Tibial artery (tissue), 4 donors: ENCODE measurements around the gene ARHGAP15.
A peak's percentile ranks its signal among the peaks of the same experiment; 100 is the strongest.

Experiments used
- DNase-seq, 2 donors: peaks; one replicate each; pipeline ENCODE4 v3.0.0-alpha.2; 2019
- H3K27ac ChIP-seq, 2 donors: fragments of 200-600 bp; sonication (generic) in 1 of 2; 1 replicate in 1 of 2; 2 replicates in 1 of 2; pipeline ENCODE4 v1.5.1; 2018 to 2019; ENCODE audit warnings: mild to moderate bottlenecking in 1 of 2
- H3K27me3 ChIP-seq, 2 donors: fragments of 200-600 bp; sonication (generic) in 1 of 2; one replicate each; pipeline versions ENCODE4 v1.5.1 to v1.6.0; 2016 to 2019
- H3K36me3 ChIP-seq, 3 donors: fragments of 200-600 bp; sonication (generic) in 2 of 3; one replicate each; pipeline ENCODE4 v1.5.1; 2016 to 2019; ENCODE audit warnings: mild to moderate bottlenecking in 2 of 3
- H3K4me1 ChIP-seq, 4 donors: fragments of 200-600 bp; sonication (generic) in 2 of 4; 1 replicate in 3 of 4; 2 replicates in 1 of 4; pipeline ENCODE4 v1.5.1; 2016 to 2019
- H3K4me3 ChIP-seq, 2 donors: fragments of 200-600 bp; sonication (generic) in 1 of 2; 1 replicate in 1 of 2; 2 replicates in 1 of 2; pipeline ENCODE4 v1.5.1; 2018 to 2019; ENCODE audit warnings: mild to moderate bottlenecking in 2 of 2
- H3K9me3 ChIP-seq, 3 donors: fragments of 200-600 bp; sonication (generic) in 1 of 3; one replicate each; pipeline ENCODE4 v1.5.1; 2016 to 2019
- intact Hi-C: fragments of 100-400 bp; cut with DNase I; formaldehyde crosslinking; loops from one replicate; pipeline ENCODE4 v1.15.0; 2023; ENCODE audit warnings: low total_unique reads
- TF ChIP-seq, protein P1 (sequence below), 2 experiments: fragments of 200-600 bp in 1 of 2; fragments of 450-650 bp in 1 of 2; IDR thresholded peaks; one replicate each; pipeline ENCODE4 v1.5.1; 2017 to 2019; ENCODE audit warnings: antibody characterized with exemption in 2 of 2, mild to moderate bottlenecking in 1 of 2, moderate library complexity in 1 of 2

The ARHGAP15 gene

DNA sequence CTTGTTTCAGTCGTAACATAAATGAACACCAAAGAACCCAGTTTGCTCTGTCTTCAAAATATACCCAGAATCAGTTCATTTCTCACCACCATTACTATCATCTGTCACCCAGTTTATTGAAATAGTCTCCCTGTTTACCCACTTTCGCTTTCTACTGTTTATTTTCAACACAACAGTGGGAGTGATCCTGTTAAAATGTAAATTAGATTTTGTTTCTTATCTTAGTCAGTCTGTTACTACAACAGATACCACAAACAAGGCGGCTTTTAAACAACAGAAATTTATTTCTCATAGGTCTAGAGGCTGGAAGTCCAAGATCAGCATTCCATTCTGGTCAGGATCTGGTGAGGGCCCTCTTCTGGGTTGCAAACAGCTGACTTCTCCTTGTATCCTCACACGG lies 74.8 kb downstream of the ARHGAP15 start:
- intact Hi-C loops = loop anchor here (10.0 kb wide), 1 partner anchor 51 kb away; no protein-coding TSS in a partner anchor
- DNase-seq = no peak
- no peak overlapping the region for H3K27ac ChIP-seq
- no peaks in the 10 kb centered on the region for H3K36me3 ChIP-seq
- peaks cover 0 to 9% (median 4%) of the 10 kb centered on the region in 4 donors for H3K4me1 ChIP-seq
- no peak overlapping the region for H3K4me3 ChIP-seq
- no peaks in the 10 kb centered on the region for H3K27me3 ChIP-seq
- peaks cover 0 to 3% (median 0%) of the 10 kb centered on the region in 3 donors for H3K9me3 ChIP-seq
- TF ChIP-seq, protein P1, sequence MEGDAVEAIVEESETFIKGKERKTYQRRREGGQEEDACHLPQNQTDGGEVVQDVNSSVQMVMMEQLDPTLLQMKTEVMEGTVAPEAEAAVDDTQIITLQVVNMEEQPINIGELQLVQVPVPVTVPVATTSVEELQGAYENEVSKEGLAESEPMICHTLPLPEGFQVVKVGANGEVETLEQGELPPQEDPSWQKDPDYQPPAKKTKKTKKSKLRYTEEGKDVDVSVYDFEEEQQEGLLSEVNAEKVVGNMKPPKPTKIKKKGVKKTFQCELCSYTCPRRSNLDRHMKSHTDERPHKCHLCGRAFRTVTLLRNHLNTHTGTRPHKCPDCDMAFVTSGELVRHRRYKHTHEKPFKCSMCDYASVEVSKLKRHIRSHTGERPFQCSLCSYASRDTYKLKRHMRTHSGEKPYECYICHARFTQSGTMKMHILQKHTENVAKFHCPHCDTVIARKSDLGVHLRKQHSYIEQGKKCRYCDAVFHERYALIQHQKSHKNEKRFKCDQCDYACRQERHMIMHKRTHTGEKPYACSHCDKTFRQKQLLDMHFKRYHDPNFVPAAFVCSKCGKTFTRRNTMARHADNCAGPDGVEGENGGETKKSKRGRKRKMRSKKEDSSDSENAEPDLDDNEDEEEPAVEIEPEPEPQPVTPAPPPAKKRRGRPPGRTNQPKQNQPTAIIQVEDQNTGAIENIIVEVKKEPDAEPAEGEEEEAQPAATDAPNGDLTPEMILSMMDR (IDR thresholded peaks at IDR 0.05) = no peak

DNA sequence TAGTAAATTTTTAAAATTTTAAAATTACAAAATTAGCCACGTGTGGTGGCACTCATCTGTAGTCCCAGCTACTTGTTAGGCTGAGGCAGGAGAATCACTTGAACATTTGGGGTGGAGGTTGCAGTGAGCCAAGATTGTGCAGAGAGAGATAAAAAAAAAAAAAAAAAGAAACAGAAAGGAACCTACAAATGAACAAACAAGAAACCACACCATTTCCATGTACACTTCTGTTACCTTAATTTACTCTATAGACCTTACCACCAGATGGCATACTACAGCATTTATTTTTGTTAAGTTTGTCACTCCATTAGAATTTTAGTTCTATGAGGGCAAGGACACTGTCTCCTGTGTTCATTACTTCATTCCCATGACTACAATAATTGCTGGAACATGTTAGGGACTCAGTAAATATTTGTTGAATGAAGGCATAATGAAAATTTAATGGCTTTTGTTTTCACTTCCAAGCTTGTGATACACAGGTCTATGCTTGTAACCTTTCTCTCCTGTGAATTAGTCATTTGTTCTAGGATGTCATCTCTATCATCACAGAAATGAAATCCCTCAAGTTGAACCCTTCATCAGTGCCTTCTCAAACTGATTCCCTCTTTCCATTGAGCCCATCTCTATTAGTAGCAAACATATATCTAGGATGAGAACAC lies 76.0 kb downstream of the ARHGAP15 start:
- TF ChIP-seq, protein P1 (IDR thresholded peaks at IDR 0.05) = peak; percentile 27 to 36
- no peak for DNase-seq

DNA sequence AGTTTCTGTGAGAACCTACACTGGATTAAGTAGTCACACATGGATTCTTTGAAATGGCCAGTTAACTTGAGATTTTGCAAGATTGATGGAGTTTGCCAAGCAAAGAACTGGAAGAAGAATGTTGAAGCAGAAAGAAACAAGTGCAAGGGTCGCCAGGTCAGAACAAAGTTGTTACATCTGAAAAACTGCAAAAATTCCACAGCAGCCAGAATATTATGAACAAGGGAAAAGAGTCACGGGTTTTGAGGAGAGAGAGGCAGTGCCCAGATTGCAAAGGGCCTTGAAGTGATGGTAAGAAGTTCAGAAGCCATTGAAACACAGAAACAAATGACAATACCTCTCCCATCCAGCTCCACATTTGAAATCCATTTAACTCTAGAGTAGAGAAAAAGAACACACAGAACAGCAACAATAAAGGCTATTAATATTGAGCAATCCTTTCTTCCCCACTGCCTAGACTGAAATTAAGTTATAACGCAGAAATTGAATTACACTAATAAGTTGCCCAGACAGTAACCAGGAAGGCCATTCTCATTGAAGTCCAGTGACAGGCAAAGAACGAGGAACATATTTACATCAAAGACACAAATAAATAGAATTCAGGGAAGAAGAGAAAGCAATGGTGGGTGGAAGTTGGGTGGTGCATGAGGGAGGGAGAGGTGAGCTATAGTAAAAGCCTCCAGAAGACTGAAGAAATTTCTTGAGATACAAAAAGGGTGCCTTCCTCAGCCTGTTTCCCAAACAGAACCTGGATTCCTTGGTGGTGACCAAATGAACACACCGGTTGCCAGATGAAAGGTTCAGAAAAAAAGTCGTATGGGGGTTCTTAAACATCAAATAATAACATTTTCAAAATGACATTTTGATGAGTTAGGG lies 80.6 kb downstream of the ARHGAP15 start:
- no peak overlapping the region for H3K4me3 ChIP-seq
- H3K9me3 ChIP-seq = no peaks in the 10 kb centered on the region
- H3K4me1 ChIP-seq = peaks cover 0 to 49% (median 20%) of the 10 kb centered on the region in 4 donors
- intact Hi-C loops = loop anchor here (10.0 kb wide), 1 partner anchor 45 kb away; no protein-coding TSS in a partner anchor
- TF ChIP-seq, protein P1 (IDR thresholded peaks at IDR 0.05) = no peak
- H3K27ac ChIP-seq = peak overlapping the region; percentile 67 to 75
- no peaks in the 10 kb centered on the region for H3K27me3 ChIP-seq
- DNase-seq = peak; percentile 52 to 71
- no peaks in the 10 kb centered on the region for H3K36me3 ChIP-seq

More for the DNA sequence above, 76.0 kb downstream of the ARHGAP15 start:
- H3K27ac ChIP-seq = no peak overlapping the region
- no peaks in the 10 kb centered on the region for H3K27me3 ChIP-seq
- peaks cover 0 to 3% (median 0%) of the 10 kb centered on the region in 3 donors for H3K9me3 ChIP-seq
- no peak overlapping the region for H3K4me3 ChIP-seq
- intact Hi-C loops = loop anchor here (10.0 kb wide), 1 partner anchor 50 kb away; no protein-coding TSS in a partner anchor
- H3K36me3 ChIP-seq = no peaks in the 10 kb centered on the region
- H3K4me1 ChIP-seq = peaks cover 0 to 21% (median 13%) of the 10 kb centered on the region in 4 donors

DNA sequence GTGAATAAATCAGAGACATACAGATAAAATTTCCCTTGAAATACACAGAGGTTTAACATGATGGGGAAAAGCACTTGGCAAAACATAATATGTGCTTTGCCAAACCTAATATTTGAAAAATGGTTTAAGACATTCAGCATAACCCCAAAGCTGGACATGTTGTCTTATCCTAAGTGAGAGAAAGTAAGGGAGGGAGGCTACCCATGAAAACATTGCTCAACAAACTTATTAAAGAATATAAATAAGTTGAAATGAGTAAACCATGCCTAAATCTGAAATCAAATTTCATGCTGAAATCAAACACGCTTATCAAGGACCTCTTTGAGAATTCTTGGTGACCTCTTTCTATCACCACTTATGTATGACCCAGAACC lies 81.2 kb downstream of the ARHGAP15 start:
- TF ChIP-seq, protein P1 (IDR thresholded peaks at IDR 0.05) = no peak
- DNase-seq = no peak
- Histone ChIP-seq H3K36me3 (no peaks in the 10 kb centered on the region), H3K4me1 (peaks cover 0 to 49% (median 20%) of the 10 kb centered on the region in 4 donors), H3K9me3 (no peaks in the 10 kb centered on the region), H3K27me3 (no peaks in the 10 kb centered on the region), H3K4me3 (no peak overlapping the region), H3K27ac (peak overlapping the region; percentile 67 to 75)
- intact Hi-C loops = no loop called here

DNA sequence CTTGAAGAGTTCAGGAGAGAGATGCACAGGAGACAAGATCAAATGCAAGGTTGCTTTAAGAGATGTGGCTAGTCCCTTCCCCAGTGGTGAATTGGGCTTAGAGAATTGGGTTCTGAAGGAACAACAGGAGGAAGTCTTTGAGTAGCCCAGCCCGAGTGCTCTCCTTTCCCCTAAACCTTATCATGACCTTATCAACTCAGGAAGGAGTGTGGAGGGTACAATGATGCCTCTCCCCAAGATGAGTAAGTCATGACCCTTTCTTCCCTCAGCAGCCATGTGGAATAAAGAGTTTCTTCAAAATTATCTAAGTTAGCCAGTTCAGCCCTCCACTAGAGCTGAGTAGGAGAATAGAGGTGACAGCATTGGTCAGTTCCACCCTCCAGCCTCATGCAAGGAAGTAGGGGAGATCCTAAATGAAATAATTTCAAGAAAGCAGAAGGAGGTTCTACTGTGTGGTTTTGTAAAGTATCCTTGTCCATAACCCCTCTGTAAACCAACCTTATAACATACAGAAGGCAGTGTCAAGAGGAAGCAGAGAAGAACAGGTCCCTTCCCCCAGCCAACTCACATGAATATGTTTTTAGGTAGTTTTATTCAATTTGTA lies 88.4 kb downstream of the ARHGAP15 start:
- H3K27me3 ChIP-seq = no peaks in the 10 kb centered on the region
- no peaks in the 10 kb centered on the region for H3K36me3 ChIP-seq
- no peak overlapping the region for H3K4me3 ChIP-seq
- intact Hi-C loops = no loop called here
- no peak for DNase-seq
- H3K4me1 ChIP-seq = peaks cover 0 to 5% (median under 1%) of the 10 kb centered on the region in 4 donors
- H3K9me3 ChIP-seq = no peaks in the 10 kb centered on the region
- TF ChIP-seq, protein P1 (IDR thresholded peaks at IDR 0.05) = no peak
- no peak overlapping the region for H3K27ac ChIP-seq
